ENCODE data around the gene ZNF710.

- TF ChIP-seq BDP1 (IDR thresholded peaks at IDR 0.05; ENCODE audit: insufficient read depth, insufficient read length) (no peak), MAZ (CRISPR knock-in tag; conservative IDR thresholded peaks at IDR 0.05 in 1 of 2, IDR thresholded peaks at IDR 0.05 in 1 of 2) (no peak), MLX (CRISPR knock-in tag; conservative IDR thresholded peaks at IDR 0.05) (no peak), SIRT6 (IDR thresholded peaks at IDR 0.05; ENCODE audit: low read depth, low read length) (no peak), NFYB (IDR thresholded peaks at IDR 0.05; ENCODE audit: extremely low read depth, insufficient read length) (no peak), ZNF232 (CRISPR knock-in tag; IDR thresholded peaks at IDR 0.05) (no peak), BCLAF1 (IDR thresholded peaks at IDR 0.05; ENCODE audit: borderline replicate concordance in 1 of 2, control insufficient read depth in 1 of 2, low read depth in 2 of 2, low read length in 1 of 2) (no peak), SP1 (CRISPR knock-in tag; IDR thresholded peaks at IDR 0.05) (no peak), PHF8 (IDR thresholded peaks at IDR 0.05; ENCODE audit: borderline replicate concordance, low read length) (no peak), YY1 (IDR thresholded peaks at IDR 0.05; ENCODE audit: borderline replicate concordance in 1 of 3, control insufficient read depth in 1 of 3, extremely low read depth in 1 of 3, insufficient read depth in 3 of 3, insufficient read length in 1 of 3, insufficient replicate concordance in 2 of 3, low read depth in 1 of 3, low read length in 2 of 3) (no peak), ZNF551 (CRISPR knock-in tag; IDR thresholded peaks at IDR 0.05) (no peak)
Measured at GRCh38 chr15:90015749-90016148, 14.6 kb downstream of the ZNF710 start.

All from K562 (cell line).